Measurements from ENCODE around the gene CCDC97. TPM values are rescaled to one million over a fixed set of nuclear protein-coding genes. Genes with fewer than 3 reads are reported as not detected.
A peak's percentile ranks its signal among the peaks of the same experiment; 100 is the strongest.
"Not testable (repeated sequence)": the region's sequence is repeated elsewhere in the genome, so short reads cannot be mapped to it uniquely, and the experiment has no call there.

Gene CCDC97
- total RNA-seq, 2 experiments from 2014 or later = 20.5 to 23.4 TPM

DNA sequence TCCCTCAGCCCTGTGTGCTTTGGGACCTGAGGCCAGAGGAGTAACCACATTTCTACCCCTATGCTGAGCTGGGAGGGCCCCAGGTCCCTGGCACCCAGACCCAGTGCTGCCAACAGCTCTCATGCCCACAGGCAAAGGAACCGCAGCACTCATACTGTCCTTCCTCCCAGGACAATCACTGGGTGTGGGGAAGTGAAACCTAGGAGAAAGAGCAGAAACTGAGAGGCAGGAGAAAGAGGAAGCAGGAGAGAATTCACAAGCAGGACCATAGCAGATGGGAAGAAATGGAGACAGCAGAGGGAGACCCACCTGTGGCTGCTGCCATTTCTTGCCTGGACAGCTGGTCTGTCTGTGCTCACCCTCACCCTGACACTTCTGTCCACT, 18.9 kb downstream of the CCDC97 start:
- Mint-ChIP-seq H3K4me3 (peak overlapping the region; percentile 80), H3K4me1 (ENCODE audit: low read depth) (peaks cover 58% of the 10 kb centered on the region), H3K27me3 (no peaks in the 10 kb centered on the region), H3K9me3 (no peaks in the 10 kb centered on the region), H3K36me3 (peaks cover 47% of the 10 kb centered on the region), H3K27ac (peak overlapping the region; percentile 96)
- ChIA-PET POLR2A (interaction anchor here (2.6 to 3.1 kb wide), 2 partner anchors 22 to 65 kb away, joined by 22 to 43 read pairs; partner anchors contain the start of genes HNRNPUL1 and TGFB1), CTCF (interaction anchor here (1.6 to 3.6 kb wide), 3 partner anchors 21 to 67 kb away, joined by 3 to 24 read pairs (median 3); partner anchors contain the start of gene TGFB1)
- DNase-seq = no peak
- intact Hi-C loops (cut with micrococcal nuclease) = loop anchor here (1.0 kb wide), 2 partner anchors 19 to 66 kb away; partner anchors contain the start of gene CCDC97

DNA sequence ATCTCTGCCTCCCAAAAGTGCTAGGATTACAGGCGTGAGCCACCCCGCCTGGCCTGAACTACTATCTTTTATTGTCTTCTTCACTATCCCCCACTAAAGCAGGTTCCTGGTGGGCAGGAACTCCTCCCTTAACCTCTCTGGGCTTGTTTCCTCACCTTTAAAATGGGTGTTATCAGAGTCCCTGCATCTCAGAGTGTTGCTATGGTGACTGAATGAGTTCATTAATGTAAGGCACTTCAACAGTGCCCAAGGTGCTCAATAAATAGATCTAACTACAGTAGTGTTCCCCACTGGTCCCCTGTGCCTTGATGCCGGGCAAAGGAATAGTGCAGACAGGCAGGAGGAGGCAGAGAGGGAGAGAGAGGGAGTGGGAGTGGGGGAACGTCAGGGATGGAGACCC, 20.5 kb downstream of the CCDC97 start:
- POLR2A ChIA-PET = no interaction called here
- intact Hi-C loops (cut with micrococcal nuclease) = no loop called here
- H3K27me3 Mint-ChIP-seq = no peaks in the 10 kb centered on the region
- H3K4me1 Mint-ChIP-seq (ENCODE audit: low read depth) = peaks cover 54% of the 10 kb centered on the region
- CTCF ChIA-PET = interaction anchor here (0.7 kb wide), 1 partner anchor 22 kb away, joined by 3 read pairs; no protein-coding TSS in a partner anchor
- no peak overlapping the region for H3K4me3 Mint-ChIP-seq
- H3K9me3 Mint-ChIP-seq = no peaks in the 10 kb centered on the region
- no peak for DNase-seq
- H3K27ac Mint-ChIP-seq = peak overlapping the region; percentile 43
- peaks cover 50% of the 10 kb centered on the region for H3K36me3 Mint-ChIP-seq

DNA sequence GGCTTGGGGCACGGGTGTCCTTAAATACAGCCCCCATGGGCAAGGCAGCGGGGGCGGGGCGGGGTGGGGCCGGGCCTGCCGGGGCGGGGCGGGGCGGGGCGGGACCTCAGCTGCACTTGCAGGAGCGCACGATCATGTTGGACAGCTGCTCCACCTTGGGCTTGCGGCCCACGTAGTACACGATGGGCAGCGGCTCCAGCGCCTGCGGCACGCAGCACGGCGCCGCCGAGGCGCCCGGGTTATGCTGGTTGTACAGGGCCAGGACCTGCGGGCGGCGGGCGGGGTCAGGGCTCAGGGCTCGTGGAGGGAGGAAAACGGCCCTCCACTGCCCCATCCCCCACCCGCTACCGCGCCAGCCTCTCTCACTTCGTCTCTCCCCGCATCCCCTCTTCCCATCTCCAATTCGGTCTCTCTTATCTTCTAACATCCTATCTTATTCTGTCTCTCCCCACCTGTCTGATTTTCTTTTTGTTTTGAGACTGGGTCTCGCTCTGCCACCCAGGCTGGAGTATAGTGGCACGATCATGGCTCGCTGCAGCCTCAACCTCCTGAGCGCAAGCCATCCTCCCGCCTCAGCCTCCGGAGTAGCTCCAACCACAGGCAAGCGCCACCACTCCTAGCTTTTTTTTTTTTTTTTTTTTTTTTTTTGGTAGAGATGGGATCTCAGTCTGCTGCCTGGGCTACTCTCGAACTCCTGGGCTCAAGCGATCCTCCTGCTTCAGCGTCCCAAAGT, 21.1 kb downstream of the CCDC97 start:
- Mint-ChIP-seq H3K4me3 (no peak overlapping the region), H3K36me3 (peaks cover 50% of the 10 kb centered on the region), H3K27me3 (no peaks in the 10 kb centered on the region), H3K9me3 (no peaks in the 10 kb centered on the region), H3K4me1 (ENCODE audit: low read depth) (peaks cover 54% of the 10 kb centered on the region), H3K27ac (peak overlapping the region; percentile 6)
- ChIA-PET POLR2A (interaction anchor here (1.6 kb wide), 1 partner anchor 21 kb away, joined by 5 read pairs; no protein-coding TSS in a partner anchor), CTCF (interaction anchor here (1.2 kb wide), 1 partner anchor 20 kb away, joined by 4 read pairs; no protein-coding TSS in a partner anchor)
- intact Hi-C loops (cut with micrococcal nuclease) = no loop called here
- DNase-seq = no peak

DNA sequence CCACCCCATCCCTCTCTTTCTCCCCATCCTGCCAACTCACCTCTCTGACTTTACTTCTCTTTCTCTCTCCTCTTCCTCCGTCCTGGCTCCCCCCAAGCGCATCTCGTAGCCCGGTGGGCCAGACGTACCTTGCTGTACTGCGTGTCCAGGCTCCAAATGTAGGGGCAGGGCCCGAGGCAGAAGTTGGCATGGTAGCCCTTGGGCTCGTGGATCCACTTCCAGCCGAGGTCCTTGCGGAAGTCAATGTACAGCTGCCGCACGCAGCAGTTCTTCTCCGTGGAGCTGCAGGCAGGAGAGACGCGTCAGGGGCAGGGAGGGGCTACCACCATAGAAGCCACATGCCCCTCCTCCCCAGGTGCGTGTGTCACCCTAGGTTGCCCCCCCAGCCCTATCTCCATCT, 22.0 kb downstream of the CCDC97 start:
- Mint-ChIP-seq H3K27me3 (no peaks in the 10 kb centered on the region), H3K36me3 (peaks cover 48% of the 10 kb centered on the region), H3K4me1 (ENCODE audit: low read depth) (peaks cover 45% of the 10 kb centered on the region), H3K27ac (no peak overlapping the region), H3K4me3 (no peak overlapping the region), H3K9me3 (no peaks in the 10 kb centered on the region)
- intact Hi-C loops (cut with micrococcal nuclease) = no loop called here
- DNase-seq = no peak
- ChIA-PET POLR2A (interaction anchor here (1.6 kb wide), 1 partner anchor 20 kb away, joined by 5 read pairs; no protein-coding TSS in a partner anchor), CTCF (interaction anchor here (1.2 kb wide), 1 partner anchor 19 kb away, joined by 4 read pairs; no protein-coding TSS in a partner anchor)

DNA sequence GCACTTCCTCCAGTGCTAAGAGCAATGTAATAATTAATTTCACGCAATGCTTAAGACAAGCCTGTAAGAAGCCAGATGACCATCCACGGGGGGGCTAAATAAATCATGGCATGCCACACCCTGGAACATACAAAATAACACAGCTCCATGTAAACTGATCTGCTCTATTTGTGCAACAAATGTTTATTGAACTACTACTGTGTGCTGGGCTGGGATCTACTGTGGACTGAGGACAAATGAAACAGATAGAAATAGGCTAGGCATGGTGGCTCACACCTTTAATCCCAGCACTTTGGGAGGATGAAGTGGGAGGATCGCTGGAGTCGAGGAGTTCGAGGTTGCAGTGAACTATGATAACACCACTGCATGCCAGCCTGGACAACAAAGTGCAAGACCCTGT, 22.5 kb downstream of the CCDC97 start:
- ChIA-PET CTCF (interaction anchor here (1.2 kb wide), 1 partner anchor 19 kb away, joined by 4 read pairs; no protein-coding TSS in a partner anchor), POLR2A (interaction anchor here (1.6 kb wide), 1 partner anchor 19 kb away, joined by 5 read pairs; no protein-coding TSS in a partner anchor)
- H3K27ac Mint-ChIP-seq = no peak overlapping the region
- H3K36me3 Mint-ChIP-seq = peaks cover 47% of the 10 kb centered on the region
- no peak for DNase-seq
- H3K4me1 Mint-ChIP-seq (ENCODE audit: low read depth) = peaks cover 44% of the 10 kb centered on the region
- H3K9me3 Mint-ChIP-seq = no peaks in the 10 kb centered on the region
- intact Hi-C loops (cut with micrococcal nuclease) = no loop called here
- H3K27me3 Mint-ChIP-seq = no peaks in the 10 kb centered on the region
- no peak overlapping the region for H3K4me3 Mint-ChIP-seq

GRCh38 chr19:41334793-41335192, 24.8 kb downstream of the CCDC97 start:
- H3K27ac Mint-ChIP-seq = peak overlapping the region; percentile 62
- intact Hi-C loops (cut with micrococcal nuclease) = no loop called here
- H3K36me3 Mint-ChIP-seq = peaks cover 41% of the 10 kb centered on the region
- POLR2A ChIA-PET = no interaction called here
- no peaks in the 10 kb centered on the region for H3K27me3 Mint-ChIP-seq
- no peak for DNase-seq
- H3K4me3 Mint-ChIP-seq = no peak overlapping the region
- no peaks in the 10 kb centered on the region for H3K9me3 Mint-ChIP-seq
- H3K4me1 Mint-ChIP-seq (ENCODE audit: low read depth) = peaks cover 31% of the 10 kb centered on the region
- CTCF ChIA-PET = interaction anchor here (1.2 kb wide), 1 partner anchor 34 kb away, joined by 3 read pairs; no protein-coding TSS in a partner anchor

- no peaks in the 10 kb centered on the region for H3K9me3 Mint-ChIP-seq
- ChIA-PET CTCF (interaction anchor here (0.9 kb wide), 1 partner anchor 26 kb away, joined by 3 read pairs; the partner anchor contains the start of gene CCDC97), POLR2A (no interaction called here)
- intact Hi-C loops (cut with micrococcal nuclease) = no loop called here
- H3K27me3 Mint-ChIP-seq = no peaks in the 10 kb centered on the region
- H3K4me1 Mint-ChIP-seq (ENCODE audit: low read depth) = peaks cover 31% of the 10 kb centered on the region
- no peak for DNase-seq
- peaks cover 40% of the 10 kb centered on the region for H3K36me3 Mint-ChIP-seq
- no peak overlapping the region for H3K27ac Mint-ChIP-seq
- no peak overlapping the region for H3K4me3 Mint-ChIP-seq
Observed at GRCh38 chr19:41335467-41335866, 25.5 kb downstream of the CCDC97 start.

DNA sequence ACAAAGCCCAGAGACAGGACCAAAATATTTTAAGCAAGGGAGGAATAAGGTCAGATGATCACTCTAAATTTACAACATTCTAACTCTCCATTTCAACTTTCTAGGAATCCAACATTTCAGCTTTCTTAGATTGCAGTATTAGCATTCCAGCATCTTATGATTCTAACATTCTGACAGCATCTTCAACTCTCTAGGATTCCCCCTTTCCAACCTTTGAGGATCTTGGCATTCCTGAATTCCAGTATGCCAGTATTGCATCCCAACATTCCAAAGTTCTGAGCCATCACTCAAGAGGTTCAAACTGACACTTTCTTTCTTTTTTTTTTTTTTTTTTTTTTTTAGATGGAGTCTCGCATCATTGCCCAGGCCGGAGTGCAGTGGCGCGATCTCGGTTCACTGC, 30.0 kb downstream of the CCDC97 start:
- peaks cover 29% of the 10 kb centered on the region for H3K4me1 Mint-ChIP-seq (ENCODE audit: low read depth)
- no peaks in the 10 kb centered on the region for H3K27me3 Mint-ChIP-seq
- intact Hi-C loops (cut with micrococcal nuclease) = no loop called here
- H3K36me3 Mint-ChIP-seq = peaks cover 38% of the 10 kb centered on the region
- ChIA-PET CTCF (no interaction called here), POLR2A (no interaction called here)
- no peaks in the 10 kb centered on the region for H3K9me3 Mint-ChIP-seq
- H3K27ac Mint-ChIP-seq = no peak overlapping the region
- no peak overlapping the region for H3K4me3 Mint-ChIP-seq
- no peak for DNase-seq

DNA sequence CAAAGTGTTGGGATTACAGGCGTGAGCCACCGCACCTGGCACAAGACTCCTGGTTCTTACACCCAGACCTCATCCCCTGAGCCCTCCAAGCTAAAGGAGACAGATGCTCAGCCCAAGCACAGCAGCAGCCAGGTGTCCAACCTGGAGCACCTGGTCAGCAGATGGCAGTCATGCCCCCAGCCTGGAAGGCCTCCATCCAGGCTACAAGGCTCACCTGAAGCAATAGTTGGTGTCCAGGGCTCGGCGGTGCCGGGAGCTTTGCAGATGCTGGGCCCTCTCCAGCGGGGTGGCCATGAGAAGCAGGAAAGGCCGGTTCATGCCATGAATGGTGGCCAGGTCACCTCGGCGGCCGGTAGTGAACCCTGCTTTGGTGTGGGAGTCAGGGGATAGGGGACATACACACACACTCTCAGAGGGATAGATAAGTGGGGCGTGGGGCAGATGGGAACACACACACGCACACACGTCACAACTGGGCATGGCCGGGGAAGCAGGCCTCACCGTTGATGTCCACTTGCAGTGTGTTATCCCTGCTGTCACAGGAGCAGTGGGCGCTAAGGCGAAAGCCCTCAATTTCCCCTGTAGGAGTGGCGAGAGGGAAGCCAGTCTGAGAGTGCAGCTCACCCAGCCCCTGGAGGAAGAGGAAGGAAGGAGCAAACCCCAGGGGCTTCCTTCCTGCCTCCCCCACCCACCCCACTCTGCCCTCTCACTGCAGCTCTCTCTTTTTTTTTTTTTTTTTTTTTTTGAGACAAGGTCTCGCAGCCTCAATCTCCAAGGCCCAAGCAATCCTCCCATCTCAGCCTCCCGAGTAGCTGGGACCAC, 31.9 kb downstream of the CCDC97 start:
- intact Hi-C loops (cut with micrococcal nuclease) = no loop called here
- H3K9me3 Mint-ChIP-seq = no peaks in the 10 kb centered on the region
- no peak for DNase-seq
- peaks cover 25% of the 10 kb centered on the region for H3K4me1 Mint-ChIP-seq (ENCODE audit: low read depth)
- POLR2A ChIA-PET = interaction anchor here (0.7 to 1.2 kb wide), 2 partner anchors 15 to 38 kb away, joined by 3 to 4 read pairs; no protein-coding TSS in a partner anchor
- peaks cover 41% of the 10 kb centered on the region for H3K36me3 Mint-ChIP-seq
- H3K27me3 Mint-ChIP-seq = no peaks in the 10 kb centered on the region
- no peak overlapping the region for H3K4me3 Mint-ChIP-seq
- H3K27ac Mint-ChIP-seq = peak overlapping the region; percentile 45
- CTCF ChIA-PET = interaction anchor here (0.7 to 1.3 kb wide), 2 partner anchors 10 to 79 kb away, joined by 3 read pairs; no protein-coding TSS in a partner anchor

- ChIA-PET CTCF (interaction anchor here (0.9 to 1.1 kb wide), 2 partner anchors 8 to 95 kb away, joined by 3 read pairs; no protein-coding TSS in a partner anchor), POLR2A (no interaction called here)
- Mint-ChIP-seq H3K27ac (peak overlapping the region; percentile 1), H3K4me3 (no peak overlapping the region), H3K4me1 (ENCODE audit: low read depth) (peaks cover 31% of the 10 kb centered on the region), H3K27me3 (no peaks in the 10 kb centered on the region), H3K9me3 (no peaks in the 10 kb centered on the region), H3K36me3 (peaks cover 48% of the 10 kb centered on the region)
- intact Hi-C loops (cut with micrococcal nuclease) = no loop called here
- no peak for DNase-seq
Observed at GRCh38 chr19:41344162-41344561, 34.2 kb downstream of the CCDC97 start.

DNA sequence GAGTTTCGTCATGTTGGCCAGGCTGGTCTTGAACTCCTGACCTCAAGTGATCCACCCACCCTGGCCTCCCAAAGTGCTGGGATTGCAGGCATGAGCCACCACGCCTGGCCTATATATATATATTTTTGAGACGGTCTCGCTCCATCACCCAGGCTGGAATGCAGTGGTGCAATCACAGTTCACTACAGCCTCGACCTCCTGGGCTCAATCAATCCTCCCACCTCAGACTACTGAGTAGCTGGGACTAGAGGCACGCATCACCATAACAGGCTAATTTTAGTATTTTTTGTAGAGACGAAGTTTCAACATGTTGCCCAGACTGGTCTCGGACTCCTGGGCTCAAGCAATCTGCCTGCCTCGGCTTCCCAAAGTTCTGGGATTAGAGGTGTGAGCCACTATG, 36.9 kb downstream of the CCDC97 start:
- DNase-seq; H3K27ac Mint-ChIP-seq; H3K4me3 Mint-ChIP-seq; intact Hi-C loops (cut with micrococcal nuclease); CTCF ChIA-PET; H3K27me3 Mint-ChIP-seq; H3K9me3 Mint-ChIP-seq: not testable (repeated sequence)
- Mint-ChIP-seq H3K4me1 (ENCODE audit: low read depth) (peaks cover 40% of the 10 kb centered on the region), H3K36me3 (peaks cover 49% of the 10 kb centered on the region)
- POLR2A ChIA-PET = interaction anchor here (0.8 kb wide), 1 partner anchor 11 kb away, joined by 6 read pairs; no protein-coding TSS in a partner anchor
